Endodermal cell (in vitro differentiated cells): ENCODE data around the gene DDC. TPM values are rescaled to one million over a fixed set of nuclear protein-coding genes. Genes with fewer than 3 reads are reported as not detected.

Experiments used
- DNase-seq: peaks from one replicate; pipeline ENCODE4 v3.0.0-alpha.2; 2017
- H3K27ac ChIP-seq: 2 replicates; pipeline ENCODE4 v1.5.1; 2013; ENCODE audit warnings: mild to moderate bottlenecking, low read depth, low read length, moderate library complexity
- H3K27me3 ChIP-seq: 2 replicates; pipeline ENCODE4 v1.6.1; 2013; ENCODE audit warnings: mild to moderate bottlenecking, low read length, moderate library complexity; ENCODE audit not compliant: insufficient read depth, control insufficient read depth, poor library complexity, severe bottlenecking
- H3K36me3 ChIP-seq: 2 replicates; pipeline ENCODE4 v1.7.0; 2013; ENCODE audit warnings: mild to moderate bottlenecking, low read length, moderate library complexity; ENCODE audit not compliant: control insufficient read depth, insufficient read depth
- H3K4me1 ChIP-seq: one replicate; pipeline ENCODE4 v1.7.0; 2013; ENCODE audit warnings: low read length; ENCODE audit not compliant: control insufficient read depth, insufficient read depth
- H3K4me3 ChIP-seq: 2 replicates; pipeline ENCODE4 v1.5.1; 2013; ENCODE audit warnings: mild to moderate bottlenecking, low read length, moderate library complexity
- H3K9ac ChIP-seq: 2 replicates; pipeline ENCODE4 v1.6.1; 2013; ENCODE audit warnings: mild to moderate bottlenecking, low read length, moderate library complexity; ENCODE audit not compliant: poor library complexity, severe bottlenecking; ENCODE audit errors: extremely low read depth
- H3K9me3 ChIP-seq: 2 replicates; pipeline ENCODE4 v1.6.1; 2013; ENCODE audit warnings: mild to moderate bottlenecking, low read length, moderate library complexity; ENCODE audit not compliant: control insufficient read depth
- H3K27ac Mint-ChIP-seq: 2 replicates; pipeline ENCODE4 v1.8.0; 2020; ENCODE audit warnings: mixed read lengths
- H3K27me3 Mint-ChIP-seq: 2 replicates; pipeline ENCODE4 v1.8.0; 2021; ENCODE audit warnings: mild to moderate bottlenecking, mixed read lengths; ENCODE audit not compliant: insufficient read depth
- H3K36me3 Mint-ChIP-seq: 2 replicates; pipeline ENCODE4 v1.8.0; 2020; ENCODE audit warnings: low read depth, mixed read lengths
- H3K4me1 Mint-ChIP-seq: 2 replicates; pipeline ENCODE4 v1.8.0; 2020; ENCODE audit warnings: mixed read lengths
- H3K4me3 Mint-ChIP-seq: 2 replicates; pipeline ENCODE4 v1.8.0; 2020; ENCODE audit warnings: mild to moderate bottlenecking, moderate library complexity, mixed read lengths
- H3K9me3 Mint-ChIP-seq: 2 replicates; pipeline ENCODE4 v1.8.0; 2020; ENCODE audit warnings: mild to moderate bottlenecking, mixed read lengths
- WGBS, 2 experiments: methylation state at CpG; one replicate each; pipeline versions ENCODE4 v1.1.5 to v1.1.7; 2013; ENCODE audit warnings: missing lambda C conversion rate in 2 of 2, mixed read lengths in 1 of 2; ENCODE audit not compliant: insufficient coverage in 1 of 2, insufficient read length in 1 of 2; 5-methylcytosine and 5-hydroxymethylcytosine counted together
- long read RNA-seq, 4 experiments: library from polyadenylated mRNA in 2 of 4; library from RNA in 1 of 4; library from capped mRNA in 1 of 4; stranded (forward) in 3 of 4; unstranded in 1 of 4; transcript quantifications; one replicate each; pipeline ENCODE4 v2.0.0, GENCODE V29; 2020 to 2021; ENCODE audit warnings: inconsistent platforms in 1 of 4
- polyA plus RNA-seq, 2 experiments: library from polyadenylated mRNA; stranded (reverse); fragments of 50-300 nt; gene quantifications; one replicate each; pipeline ENCODE4 v1.2.3, GENCODE V29; 2013
- total RNA-seq, 2 donors: library from RNA; stranded (reverse); fragmentation: NEBNext Ultra II Directional in 1 of 2; extraction: Animal tissue kit (Norgen Biotek cat#: 25700) in 1 of 2; gene quantifications; 2 replicates in 1 of 2; 3 replicates in 1 of 2; pipeline ENCODE4 v1.2.1, GENCODE V29; 2021
- TF ChIP-seq, protein P1 (sequence below): fragments of 200-600 bp; sonication (generic); conservative IDR thresholded peaks from 2 replicates; pipeline ENCODE4 v1.5.0; 2021; ENCODE audit warnings: antibody characterized with exemption, mild to moderate bottlenecking

Gene DDC, protein sequence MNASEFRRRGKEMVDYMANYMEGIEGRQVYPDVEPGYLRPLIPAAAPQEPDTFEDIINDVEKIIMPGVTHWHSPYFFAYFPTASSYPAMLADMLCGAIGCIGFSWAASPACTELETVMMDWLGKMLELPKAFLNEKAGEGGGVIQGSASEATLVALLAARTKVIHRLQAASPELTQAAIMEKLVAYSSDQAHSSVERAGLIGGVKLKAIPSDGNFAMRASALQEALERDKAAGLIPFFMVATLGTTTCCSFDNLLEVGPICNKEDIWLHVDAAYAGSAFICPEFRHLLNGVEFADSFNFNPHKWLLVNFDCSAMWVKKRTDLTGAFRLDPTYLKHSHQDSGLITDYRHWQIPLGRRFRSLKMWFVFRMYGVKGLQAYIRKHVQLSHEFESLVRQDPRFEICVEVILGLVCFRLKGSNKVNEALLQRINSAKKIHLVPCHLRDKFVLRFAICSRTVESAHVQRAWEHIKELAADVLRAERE
- 1 to 10 TPM; 1.1 TPM for total RNA-seq
- 2.1 TPM for polyA plus RNA-seq (2013, experiment 1 of 2)
- 1.4 TPM for polyA plus RNA-seq (2013, experiment 2 of 2)
- long read RNA-seq, experiment 1 = 0 reads
- long read RNA-seq, experiment 2 = 0 reads
- long read RNA-seq, experiment 3 = 0 reads
- long read RNA-seq, experiment 4, partial matches to known transcripts = 1 of 2 reads
- long read RNA-seq, experiment 4, other reads (novel, unspliced or antisense) = 1 of 2 reads

GRCh38 chr7:50564640-50565558, at the start of gene DDC:
Gene DDC, minus strand, starts transcription at chr7:50565405. Its CDS starts 21,320 bp downstream, at chr7:50544085.
- Histone ChIP-seq H3K36me3 (no peaks in the 10 kb centered on the region), H3K9ac (no peak within 1 kb of the TSS), H3K4me1 (no peaks in the 10 kb centered on the region), H3K27ac (no peak within 1 kb of the TSS), H3K4me3 (no peak within 1 kb of the TSS), H3K9me3 (peaks cover 4% of the 10 kb centered on the region), H3K27me3 (peaks cover 6% of the 10 kb centered on the region)
- no peak within 1 kb of the TSS for H3K4me3 Mint-ChIP-seq
- H3K36me3 Mint-ChIP-seq = no peaks in the 10 kb centered on the region
- H3K27me3 Mint-ChIP-seq = peaks cover 12% of the 10 kb centered on the region
- peaks cover 6% of the 10 kb centered on the region for H3K9me3 Mint-ChIP-seq
- H3K4me1 Mint-ChIP-seq = no peaks in the 10 kb centered on the region
- 81 to 89% methylated on average over 4 to 8 of the region's 8 CpGs for WGBS, 2 experiments
- no peak for DNase-seq
- H3K27ac Mint-ChIP-seq = no peak within 1 kb of the TSS
- TF ChIP-seq, protein P1, sequence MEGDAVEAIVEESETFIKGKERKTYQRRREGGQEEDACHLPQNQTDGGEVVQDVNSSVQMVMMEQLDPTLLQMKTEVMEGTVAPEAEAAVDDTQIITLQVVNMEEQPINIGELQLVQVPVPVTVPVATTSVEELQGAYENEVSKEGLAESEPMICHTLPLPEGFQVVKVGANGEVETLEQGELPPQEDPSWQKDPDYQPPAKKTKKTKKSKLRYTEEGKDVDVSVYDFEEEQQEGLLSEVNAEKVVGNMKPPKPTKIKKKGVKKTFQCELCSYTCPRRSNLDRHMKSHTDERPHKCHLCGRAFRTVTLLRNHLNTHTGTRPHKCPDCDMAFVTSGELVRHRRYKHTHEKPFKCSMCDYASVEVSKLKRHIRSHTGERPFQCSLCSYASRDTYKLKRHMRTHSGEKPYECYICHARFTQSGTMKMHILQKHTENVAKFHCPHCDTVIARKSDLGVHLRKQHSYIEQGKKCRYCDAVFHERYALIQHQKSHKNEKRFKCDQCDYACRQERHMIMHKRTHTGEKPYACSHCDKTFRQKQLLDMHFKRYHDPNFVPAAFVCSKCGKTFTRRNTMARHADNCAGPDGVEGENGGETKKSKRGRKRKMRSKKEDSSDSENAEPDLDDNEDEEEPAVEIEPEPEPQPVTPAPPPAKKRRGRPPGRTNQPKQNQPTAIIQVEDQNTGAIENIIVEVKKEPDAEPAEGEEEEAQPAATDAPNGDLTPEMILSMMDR = no peak

DNA sequence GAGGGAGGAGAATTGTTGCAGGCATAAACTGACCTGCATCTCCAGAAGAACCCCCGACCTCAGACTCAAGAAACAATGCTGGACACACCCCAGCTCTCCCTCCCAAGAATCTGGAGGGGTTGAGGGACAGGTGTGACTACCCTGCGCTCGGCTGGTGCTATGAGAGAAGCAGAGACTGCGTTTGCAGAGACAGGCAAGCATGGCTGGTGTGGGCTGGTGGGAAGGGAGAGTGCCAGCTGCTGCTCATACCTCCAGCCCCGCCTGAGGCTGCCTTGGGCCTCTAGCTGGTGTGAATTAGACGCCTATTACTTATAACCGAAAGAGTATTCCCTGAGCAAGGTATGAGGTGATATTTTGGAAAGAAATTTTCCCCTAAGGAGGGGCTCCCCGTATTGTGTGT, 48.3 kb upstream of the DDC start:
- TF ChIP-seq, protein P1 = no peak
- Mint-ChIP-seq H3K9me3 (no peaks in the 10 kb centered on the region), H3K27me3 (no peaks in the 10 kb centered on the region), H3K4me3 (no peak overlapping the region), H3K4me1 (no peaks in the 10 kb centered on the region), H3K36me3 (peaks cover 76% of the 10 kb centered on the region), H3K27ac (no peak overlapping the region)
- Histone ChIP-seq H3K27ac (no peak overlapping the region), H3K9me3 (no peaks in the 10 kb centered on the region), H3K27me3 (no peaks in the 10 kb centered on the region), H3K4me3 (no peak overlapping the region), H3K36me3 (peaks cover 86% of the 10 kb centered on the region), H3K4me1 (no peaks in the 10 kb centered on the region), H3K9ac (no peak overlapping the region)
- no peak for DNase-seq
- 87 to 92% methylated on average over 5 to 8 of the region's 8 CpGs for WGBS, 2 experiments

DNA sequence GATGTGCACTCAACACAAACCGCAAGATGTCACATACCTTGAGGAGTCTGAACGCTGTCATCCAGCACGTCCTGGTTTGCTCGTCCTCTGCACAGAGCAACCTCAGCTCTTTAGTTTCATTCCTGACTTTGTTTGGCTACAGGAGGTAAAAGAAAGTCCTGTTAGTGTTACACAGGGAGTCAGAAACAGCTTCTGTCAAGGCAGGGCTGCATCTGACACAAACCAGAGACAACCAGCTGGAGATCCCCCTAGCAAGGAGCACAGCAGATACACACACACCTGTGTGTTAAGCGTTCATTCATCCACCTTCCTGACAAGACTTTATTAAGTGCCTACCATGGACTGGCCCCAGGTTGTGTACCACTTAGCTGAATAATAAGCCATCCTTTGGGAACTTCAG, 47.5 kb upstream of the DDC start:
- WGBS, 2 experiments = 91 to 100% methylated on average over 4 to 5 of the region's 5 CpGs
- H3K9me3 Mint-ChIP-seq = no peaks in the 10 kb centered on the region

More for the DNA sequence above, 47.5 kb upstream of the DDC start:
- Histone ChIP-seq H3K27ac (no peak overlapping the region), H3K4me1 (no peaks in the 10 kb centered on the region), H3K9me3 (no peaks in the 10 kb centered on the region), H3K27me3 (no peaks in the 10 kb centered on the region), H3K36me3 (peaks cover 86% of the 10 kb centered on the region), H3K4me3 (no peak overlapping the region), H3K9ac (no peak overlapping the region)
- TF ChIP-seq, protein P1 = no peak
- no peak for DNase-seq
- no peaks in the 10 kb centered on the region for H3K27me3 Mint-ChIP-seq
- H3K4me1 Mint-ChIP-seq = no peaks in the 10 kb centered on the region
- H3K36me3 Mint-ChIP-seq = peaks cover 76% of the 10 kb centered on the region
- no peak overlapping the region for H3K4me3 Mint-ChIP-seq
- no peak overlapping the region for H3K27ac Mint-ChIP-seq
